Measurements from ENCODE around the gene MGME1. TPM values are rescaled to one million over a fixed set of nuclear protein-coding genes. Genes with fewer than 3 reads are reported as not detected.
A peak's percentile ranks its signal among the peaks of the same experiment; 100 is the strongest.

The MGME1 gene
- total and polyA plus RNA-seq, 2 of the 13 experiments (the other 11 are each of a cell fraction or from before 2014, with no cell fraction given): 36.7 to 66.6 TPM

- TF ChIP-seq, protein P1, sequence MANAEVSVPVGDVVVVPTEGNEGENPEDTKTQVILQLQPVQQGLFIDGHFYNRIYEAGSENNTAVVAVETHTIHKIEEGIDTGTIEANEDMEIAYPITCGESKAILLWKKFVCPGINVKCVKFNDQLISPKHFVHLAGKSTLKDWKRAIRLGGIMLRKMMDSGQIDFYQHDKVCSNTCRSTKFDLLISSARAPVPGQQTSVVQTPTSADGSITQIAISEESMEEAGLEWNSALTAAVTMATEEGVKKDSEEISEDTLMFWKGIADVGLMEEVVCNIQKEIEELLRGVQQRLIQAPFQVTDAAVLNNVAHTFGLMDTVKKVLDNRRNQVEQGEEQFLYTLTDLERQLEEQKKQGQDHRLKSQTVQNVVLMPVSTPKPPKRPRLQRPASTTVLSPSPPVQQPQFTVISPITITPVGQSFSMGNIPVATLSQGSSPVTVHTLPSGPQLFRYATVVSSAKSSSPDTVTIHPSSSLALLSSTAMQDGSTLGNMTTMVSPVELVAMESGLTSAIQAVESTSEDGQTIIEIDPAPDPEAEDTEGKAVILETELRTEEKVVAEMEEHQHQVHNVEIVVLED (CRISPR knock-in tag; IDR thresholded peaks at IDR 0.05; ENCODE audit: borderline replicate concordance): no peak
- TF ChIP-seq NFE2L2 (IDR thresholded peaks at IDR 0.05; ENCODE audit: low read length) (no peak), RERE (CRISPR knock-in tag; IDR thresholded peaks at IDR 0.05; ENCODE audit: low read depth) (no peak), MLLT10 (CRISPR knock-in tag; IDR thresholded peaks at IDR 0.05) (no peak), ZNF180 (CRISPR knock-in tag; IDR thresholded peaks at IDR 0.05; ENCODE audit: borderline replicate concordance, low read depth) (no peak), TEAD3 (CRISPR knock-in tag; optimal IDR thresholded peaks at IDR 0.05; ENCODE audit: borderline replicate concordance) (peak; percentile 20), ZNF136 (CRISPR knock-in tag; IDR thresholded peaks at IDR 0.05; ENCODE audit: low read depth) (no peak), ATF3 (CRISPR knock-in tag; IDR thresholded peaks at IDR 0.05) (no peak), ZNF687 (CRISPR knock-in tag; IDR thresholded peaks at IDR 0.05) (peak; percentile 82), PITX1 (CRISPR knock-in tag; IDR thresholded peaks at IDR 0.05) (0 out of 2 replicates have a peak, but pooled peaks have one; percentile 41), ZMAT5 (CRISPR knock-in tag; IDR thresholded peaks at IDR 0.05; ENCODE audit: borderline replicate concordance, low read depth) (no peak), KAT7 (CRISPR knock-in tag; IDR thresholded peaks at IDR 0.05; ENCODE audit: borderline replicate concordance) (no peak), JARID2 (CRISPR knock-in tag; IDR thresholded peaks at IDR 0.05; ENCODE audit: insufficient replicate concordance) (no peak), ERF (CRISPR knock-in tag; IDR thresholded peaks at IDR 0.05) (peak; percentile 40; the same call in 1 of the 2 replicates)
- TF ChIP-seq, protein P2, sequence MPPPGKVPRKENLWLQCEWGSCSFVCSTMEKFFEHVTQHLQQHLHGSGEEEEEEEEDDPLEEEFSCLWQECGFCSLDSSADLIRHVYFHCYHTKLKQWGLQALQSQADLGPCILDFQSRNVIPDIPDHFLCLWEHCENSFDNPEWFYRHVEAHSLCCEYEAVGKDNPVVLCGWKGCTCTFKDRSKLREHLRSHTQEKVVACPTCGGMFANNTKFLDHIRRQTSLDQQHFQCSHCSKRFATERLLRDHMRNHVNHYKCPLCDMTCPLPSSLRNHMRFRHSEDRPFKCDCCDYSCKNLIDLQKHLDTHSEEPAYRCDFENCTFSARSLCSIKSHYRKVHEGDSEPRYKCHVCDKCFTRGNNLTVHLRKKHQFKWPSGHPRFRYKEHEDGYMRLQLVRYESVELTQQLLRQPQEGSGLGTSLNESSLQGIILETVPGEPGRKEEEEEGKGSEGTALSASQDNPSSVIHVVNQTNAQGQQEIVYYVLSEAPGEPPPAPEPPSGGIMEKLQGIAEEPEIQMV (CRISPR knock-in tag; IDR thresholded peaks at IDR 0.05; ENCODE audit: low read depth): no peak
Measured at GRCh38 chr20:18007534-18008292, 38.9 kb downstream of the MGME1 start (continued).

All from HepG2 (cell line).